COR-L47 (cell line): ENCODE measurements around the gene PRAC1.
"Not testable (repeated sequence)": the region's sequence is repeated elsewhere in the genome, so short reads cannot be mapped to it uniquely, and the experiment has no call there.

Experiments used
- DNase-seq: peaks from one replicate; lab custom pipeline; 2025; lab: John Stamatoyannopoulos, UW

Gene PRAC1

GRCh38 chr17:48726916-48727286 lies 4.6 kb upstream of the PRAC1 start:
- DNase-seq, result no peak

- no peak for DNase-seq
Measured at GRCh38 chr17:48726114-48726915, 4.0 kb upstream of the PRAC1 start.

- no peak for DNase-seq
Measured at GRCh38 chr17:48725288-48726064, 3.2 kb upstream of the PRAC1 start.

- DNase-seq, result no peak
Measured at GRCh38 chr17:48725004-48725287, 2.6 kb upstream of the PRAC1 start.

- DNase-seq, result peak; percentile 72
Measured at GRCh38 chr17:48724251-48725003, 2.1 kb upstream of the PRAC1 start.

GRCh38 chr17:48723423-48724250 lies 1.3 kb upstream of the PRAC1 start:
- no peak for DNase-seq

GRCh38 chr17:48722915-48723422 lies 651 bp upstream of the PRAC1 start, which contains the start of gene PRAC2:
Gene PRAC2, plus strand, starts transcription at chr17:48723185. Its CDS starts 1,226 bp downstream, at chr17:48724411.
- no peak for DNase-seq

GRCh38 chr17:48721009-48721402 lies 1.3 kb downstream of the PRAC1 start:
- no peak for DNase-seq

GRCh38 chr17:48720266-48721008 lies 1.9 kb downstream of the PRAC1 start:
- no peak for DNase-seq

- no peak for DNase-seq
Measured at GRCh38 chr17:48719642-48720265, 2.6 kb downstream of the PRAC1 start.

- DNase-seq, result no peak
Measured at GRCh38 chr17:48718761-48719641, 3.3 kb downstream of the PRAC1 start.

GRCh38 chr17:48718227-48718760 lies 4.0 kb downstream of the PRAC1 start:
- DNase-seq, result no peak

GRCh38 chr17:48717367-48718226 lies 4.7 kb downstream of the PRAC1 start:
- DNase-seq, result no peak

- DNase-seq, result not testable (repeated sequence)
Measured at GRCh38 chr17:48716549-48716948, 5.8 kb downstream of the PRAC1 start.

GRCh38 chr17:48715496-48716399 lies 6.6 kb downstream of the PRAC1 start:
- no peak for DNase-seq

- no peak for DNase-seq
Measured at GRCh38 chr17:48711128-48711527, 11.2 kb downstream of the PRAC1 start.
